Measurements from ENCODE around the gene GTF2A2. TPM values are rescaled to one million over a fixed set of nuclear protein-coding genes. Genes with fewer than 3 reads are reported as not detected.

Gene GTF2A2
- 23.3 and 27.0 TPM in 2 replicates for total RNA-seq (2013; cell fraction: nucleolus; rRNA removed)
- total RNA-seq (2014; rRNA removed) (89.2 and 104 TPM in 2 replicates), total RNA-seq (2014; rRNA removed; fragmentation: Illumina TruSeq; extraction: Trizol) (98.1 and 105 TPM in 2 replicates), total RNA-seq (2021) (150 and 160 TPM in 2 replicates), polyA plus RNA-seq (2011; rRNA removed) (93.9 and 172 TPM in 2 replicates), polyA plus RNA-seq (2014; fragmentation: Illumina TruSeq; extraction: Trizol) (108 and 124 TPM in 2 replicates), polyA plus RNA-seq (2014; fragmentation: Nextera tagmentation; extraction: Ambion mirVana) (100 to 1,000 TPM; 479 to 565 TPM), polyA plus RNA-seq (2014; rRNA removed) (101 and 103 TPM in 2 replicates), polyA plus RNA-seq (2016; fragmentation: Nextera tagmentation; extraction: Ambion mirVana) (100 to 1,000 TPM; 486 to 493 TPM), polyA minus RNA-seq (2011; rRNA and poly(A)+ RNA removed) (13.6 and 15.9 TPM in 2 replicates), Bru-seq, nascent RNA (percentile 85 among the genes with signal in this experiment), BruChase-seq, experiment 1, labeled RNA remaining after a 6-hour chase (percentile 91 among the genes with signal in this experiment), BruChase-seq, experiment 2, labeled RNA remaining after a 2-hour chase (percentile 87 among the genes with signal in this experiment)
- polyA plus RNA-seq (2011; ENCODE audit: low read depth), result 56.6 TPM
- 43.4 and 48.7 TPM in 2 replicates for polyA plus RNA-seq (2011; cell fraction: cytosol; rRNA removed)
- polyA plus RNA-seq (2011; cell fraction: nucleus; rRNA removed), result 22.4 and 46.6 TPM in 2 replicates
- 68.8 and 94.4 TPM in 2 replicates for polyA plus RNA-seq (2012)
- polyA minus RNA-seq (2011; cell fraction: cytosol; rRNA and poly(A)+ RNA removed), result 9.5 and 14.2 TPM in 2 replicates
- 8.7 and 11.8 TPM in 2 replicates for polyA minus RNA-seq (2011; cell fraction: nucleus; rRNA and poly(A)+ RNA removed)
- long read RNA-seq, experiment 1, transcript GTF2A2-202 (5 exons, 1,582 nt), result major isoform, 95 of 102 reads
- long read RNA-seq, experiment 1, partial matches to known transcripts, result 0 of 102 reads
- long read RNA-seq, experiment 1, other reads (novel, unspliced or antisense), result 3 of 102 reads
- long read RNA-seq, experiment 2, transcript GTF2A2-202 (5 exons, 1,582 nt), result major isoform, 371 of 398 reads
- long read RNA-seq, experiment 2, transcript GTF2A2-203 (5 exons, 758 nt), result minor isoform, 5 of 398 reads
- long read RNA-seq, experiment 2, partial matches to known transcripts, result 4 of 398 reads
- long read RNA-seq, experiment 2, other reads (novel, unspliced or antisense), result 14 of 398 reads

- POLR2A ChIA-PET, result interaction anchor here (0.9 kb wide), 1 partner anchor 17 kb away, joined by 4 read pairs; no protein-coding TSS in a partner anchor
- H3K4me2 ChIP-seq (ENCODE audit: control insufficient read depth, insufficient read depth), result peak within 1 kb of the TSS; percentile 82
- ATAC-seq (peak; percentile 99), FAIRE-seq (peak; percentile 83), DNase-seq (ENCODE audit: low read depth, low spot score) (peak; percentile 71)
- RAD21 ChIA-PET (ENCODE audit: unreplicated experiment), result interaction anchor here (1.0 to 1.6 kb wide), 4 partner anchors 11 to 124 kb away, joined by 3 to 4 read pairs (median 3); no protein-coding TSS in a partner anchor
- H3K9me3 ChIP-seq (replicated peaks; ENCODE audit: control insufficient read depth, insufficient read depth, low read length), result no peaks in the 10 kb centered on the region; the same call in 1 of the 3 replicates
- H2AFZ ChIP-seq (ENCODE audit: control insufficient read depth, low read depth, low read length), result peak within 1 kb of the TSS; percentile 73
- under 1% methylated on average over 59 of the region's 59 CpGs for WGBS (ENCODE audit: insufficient coverage, insufficient replicate concordance, low lambda C conversion rate, missing lambda C conversion rate)
- intact Hi-C loops (cut with micrococcal nuclease; ENCODE audit: unreplicated experiment), result no loop called here
- BruUV-seq (replicated peaks), result no TSS peak
- CTCF ChIA-PET, result interaction anchor here (0.7 to 2.5 kb wide), 3 partner anchors 15 to 128 kb away, joined by 3 to 15 read pairs (median 3); no protein-coding TSS in a partner anchor
- H3K27ac ChIP-seq (ENCODE audit: control insufficient read depth, insufficient read depth), result peak within 1 kb of the TSS; percentile 77
- H3K4me1 ChIP-seq (ENCODE audit: control insufficient read depth, insufficient read depth, low read length), result 0 out of 2 replicates have a peak, but pooled peaks cover 4% of the 10 kb centered on the region
- SMC1A ChIA-PET (ENCODE audit: uncharacterized antibody, unreplicated experiment), result interaction anchor here (0.6 to 1.6 kb wide), 6 partner anchors 11 to 125 kb away, joined by 3 to 7 read pairs (median 4); partner anchors contain the start of gene BNIP2
- H3K27me3 ChIP-seq (replicated peaks in 1 of 2; ENCODE audit: control insufficient read depth in 2 of 2, insufficient read depth in 2 of 2, low read length in 1 of 2), result no peaks in the 10 kb centered on the region
- peaks cover 42% of the 10 kb centered on the region for H3K79me2 ChIP-seq (ENCODE audit: control insufficient read depth, insufficient read depth, low read length)
- peak within 1 kb of the TSS; percentile 80 for H3K4me3 ChIP-seq
- H3K9ac ChIP-seq (ENCODE audit: control insufficient read depth, insufficient read depth, low read length), result peak within 1 kb of the TSS; percentile 83
- in situ Hi-C loops (cut with MboI), result no loop called here
- H4K20me1 ChIP-seq (ENCODE audit: control insufficient read depth, insufficient read depth), result no peaks in the 10 kb centered on the region
- H3K36me3 ChIP-seq (ENCODE audit: control insufficient read depth in 2 of 2, insufficient read depth in 2 of 2, low read length in 1 of 2), result peaks cover 0 to 9% of the 10 kb centered on the region in 2 experiments; a peak in 2 of 4 replicates
- TF ChIP-seq RAD21 (IDR thresholded peaks at IDR 0.05; ENCODE audit: insufficient read depth, low read depth, low read length) (no peak), ZBTB11 (CRISPR knock-in tag; IDR thresholded peaks at IDR 0.05) (no peak), HDAC6 (IDR thresholded peaks at IDR 0.05; ENCODE audit: unreplicated experiment) (no peak), JUND (IDR thresholded peaks at IDR 0.05; ENCODE audit: low read depth, low read length) (no peak), MEF2B (IDR thresholded peaks at IDR 0.05; ENCODE audit: partially characterized antibody, poor library complexity, severe bottlenecking) (peak; percentile 14), ZBED1 (IDR thresholded peaks at IDR 0.05; ENCODE audit: borderline replicate concordance) (no peak), POLR2A (IDR thresholded peaks at IDR 0.05; ENCODE audit: low read depth, low read length) (peak; percentile 91), NFYB (IDR thresholded peaks at IDR 0.05; ENCODE audit: insufficient read depth, low read depth, low read length) (no peak), SREBF2 (IDR thresholded peaks at IDR 0.05; ENCODE audit: low read length) (no peak)
- TF ChIP-seq, protein P1, sequence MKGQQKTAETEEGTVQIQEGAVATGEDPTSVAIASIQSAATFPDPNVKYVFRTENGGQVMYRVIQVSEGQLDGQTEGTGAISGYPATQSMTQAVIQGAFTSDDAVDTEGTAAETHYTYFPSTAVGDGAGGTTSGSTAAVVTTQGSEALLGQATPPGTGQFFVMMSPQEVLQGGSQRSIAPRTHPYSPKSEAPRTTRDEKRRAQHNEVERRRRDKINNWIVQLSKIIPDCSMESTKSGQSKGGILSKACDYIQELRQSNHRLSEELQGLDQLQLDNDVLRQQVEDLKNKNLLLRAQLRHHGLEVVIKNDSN (IDR thresholded peaks at IDR 0.05; ENCODE audit: borderline replicate concordance, extremely low read length, insufficient read depth, low read depth, low read length), result no peak
- TF ChIP-seq, protein P2, sequence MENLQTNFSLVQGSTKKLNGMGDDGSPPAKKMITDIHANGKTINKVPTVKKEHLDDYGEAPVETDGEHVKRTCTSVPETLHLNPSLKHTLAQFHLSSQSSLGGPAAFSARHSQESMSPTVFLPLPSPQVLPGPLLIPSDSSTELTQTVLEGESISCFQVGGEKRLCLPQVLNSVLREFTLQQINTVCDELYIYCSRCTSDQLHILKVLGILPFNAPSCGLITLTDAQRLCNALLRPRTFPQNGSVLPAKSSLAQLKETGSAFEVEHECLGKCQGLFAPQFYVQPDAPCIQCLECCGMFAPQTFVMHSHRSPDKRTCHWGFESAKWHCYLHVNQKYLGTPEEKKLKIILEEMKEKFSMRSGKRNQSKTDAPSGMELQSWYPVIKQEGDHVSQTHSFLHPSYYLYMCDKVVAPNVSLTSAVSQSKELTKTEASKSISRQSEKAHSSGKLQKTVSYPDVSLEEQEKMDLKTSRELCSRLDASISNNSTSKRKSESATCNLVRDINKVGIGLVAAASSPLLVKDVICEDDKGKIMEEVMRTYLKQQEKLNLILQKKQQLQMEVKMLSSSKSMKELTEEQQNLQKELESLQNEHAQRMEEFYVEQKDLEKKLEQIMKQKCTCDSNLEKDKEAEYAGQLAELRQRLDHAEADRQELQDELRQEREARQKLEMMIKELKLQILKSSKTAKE (IDR thresholded peaks at IDR 0.05; ENCODE audit: low read depth, poor library complexity, severe bottlenecking), result no peak
These were observed at the start of gene GTF2A2 for GRCh38 chr15:59656897-59657634. Gene GTF2A2 (minus strand): TSS chr15:59657515. CDS start chr15:59652277, 5,238 bp downstream.
